Hematopoietic multipotent progenitor cell treated with erythropoietin and hydrocortisone succinate and interleukin-3 and kit ligand, for 8 days (in vitro differentiated cells): ENCODE measurements around the gene ZNF644.
"Not testable (repeated sequence)": the region's sequence is repeated elsewhere in the genome, so short reads cannot be mapped to it uniquely, and the experiment has no call there.

ENCODE experiments used
- DNase-seq: peaks from one replicate; pipeline ENCODE4 v3.0.0-alpha.2; 2015

ZNF644 gene

DNA sequence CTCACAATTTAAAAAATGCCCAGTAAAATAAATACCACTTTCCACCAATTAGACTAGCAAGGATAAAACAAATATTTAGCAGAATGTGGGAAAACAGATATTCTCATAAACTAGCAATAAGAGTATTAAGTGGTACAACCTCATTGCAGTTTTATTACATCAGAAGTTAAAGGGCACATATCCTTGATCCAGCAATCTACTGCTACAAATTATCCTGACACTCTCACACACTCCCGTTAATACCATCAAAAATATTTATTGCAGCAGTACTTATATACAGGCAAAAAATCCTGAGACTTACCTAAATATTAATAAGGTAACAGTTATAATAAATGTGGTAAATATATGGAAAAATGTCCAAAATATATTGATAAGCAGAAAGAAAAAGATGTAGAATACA is 44.3 kb downstream of the ZNF644 start:
- DNase-seq: no peak

DNA sequence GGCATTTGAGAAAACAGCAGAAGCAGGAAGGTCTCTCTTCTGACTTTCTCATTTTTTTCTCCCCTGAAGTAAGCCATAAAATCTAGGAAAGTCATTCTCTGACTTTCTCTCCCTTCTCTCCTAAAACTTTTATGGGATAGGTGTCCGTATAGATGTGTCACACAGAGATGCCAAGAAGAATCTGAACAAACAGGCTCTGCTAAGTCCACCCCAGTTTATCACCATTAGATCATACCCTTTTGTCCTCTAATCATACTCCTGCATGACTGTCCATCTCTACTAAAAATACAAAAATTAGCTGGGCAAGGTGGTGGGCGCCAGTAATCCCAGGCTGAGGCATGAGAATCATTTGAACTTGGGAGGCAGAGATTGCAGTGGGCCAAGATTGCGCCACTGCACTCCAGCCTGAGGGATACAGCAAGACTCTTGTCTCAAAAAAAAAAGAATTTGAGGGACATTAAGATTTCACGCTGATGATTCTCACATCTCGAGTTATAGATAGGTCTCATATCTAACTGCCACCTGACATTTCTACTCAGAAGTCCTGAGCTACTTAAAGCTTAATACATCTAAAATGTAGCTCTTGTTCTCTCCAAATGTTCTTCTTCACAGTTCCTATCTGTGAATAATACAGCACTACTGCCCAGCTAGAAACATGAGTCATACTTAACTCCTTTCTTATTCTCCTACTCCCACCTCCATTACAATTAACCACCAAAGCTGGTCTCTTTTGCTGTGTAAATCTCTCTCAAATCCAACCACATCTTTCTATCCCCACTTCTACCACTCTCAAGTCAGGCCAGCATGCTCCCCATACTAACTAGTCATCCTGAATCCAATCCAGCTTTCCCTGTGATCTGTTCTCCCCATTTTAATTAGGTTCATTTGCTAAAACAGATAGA is 47.7 kb downstream of the ZNF644 start:
- peak; percentile 9 for DNase-seq

GRCh38 chr1:90970208-90970607 is 51.6 kb downstream of the ZNF644 start:
- DNase-seq: no peak

DNA sequence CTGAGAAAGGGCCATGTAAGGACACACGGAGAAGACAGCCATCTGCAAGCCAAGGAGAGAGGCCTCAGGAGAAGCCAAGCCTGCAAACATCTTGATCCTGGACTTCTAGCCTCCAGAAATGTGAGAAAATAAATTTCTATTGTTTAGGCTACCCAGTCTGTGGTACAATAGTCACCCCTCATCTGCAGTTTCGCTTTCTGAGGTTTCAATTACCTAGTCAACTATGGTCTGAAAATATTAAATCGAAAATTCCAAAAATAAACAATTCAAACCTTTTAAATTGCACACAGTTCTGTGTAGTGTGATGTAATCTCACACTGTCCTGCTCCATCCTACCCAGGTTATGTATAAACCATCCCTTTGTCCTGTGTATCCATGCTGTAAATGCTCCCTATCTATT is 52.6 kb downstream of the ZNF644 start:
- DNase-seq: no peak

- DNase-seq: peak; percentile 57
Observed at GRCh38 chr1:90964444-90965035, 57.3 kb downstream of the ZNF644 start.

DNA sequence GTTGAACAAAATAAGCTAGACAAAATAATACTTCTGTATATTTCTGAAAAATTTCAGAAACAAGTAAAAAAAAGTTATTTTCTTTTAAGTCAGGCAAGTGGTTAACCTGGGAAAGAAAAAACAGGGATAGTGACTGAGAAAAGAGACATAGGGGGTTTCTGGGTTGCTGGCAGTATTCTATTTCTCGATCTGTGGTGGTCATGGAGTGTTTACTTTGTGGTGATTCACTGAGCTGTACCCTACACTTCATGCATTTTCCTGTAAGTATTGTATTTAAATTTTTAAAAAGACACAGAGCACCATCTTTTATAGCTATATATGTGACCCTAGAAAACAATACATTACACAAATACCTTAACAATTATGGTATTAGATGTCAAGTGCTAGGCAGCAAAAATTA is 58.2 kb downstream of the ZNF644 start:
- DNase-seq: no peak

- no peak for DNase-seq
Observed at GRCh38 chr1:90963236-90963635, 58.6 kb downstream of the ZNF644 start.

DNA sequence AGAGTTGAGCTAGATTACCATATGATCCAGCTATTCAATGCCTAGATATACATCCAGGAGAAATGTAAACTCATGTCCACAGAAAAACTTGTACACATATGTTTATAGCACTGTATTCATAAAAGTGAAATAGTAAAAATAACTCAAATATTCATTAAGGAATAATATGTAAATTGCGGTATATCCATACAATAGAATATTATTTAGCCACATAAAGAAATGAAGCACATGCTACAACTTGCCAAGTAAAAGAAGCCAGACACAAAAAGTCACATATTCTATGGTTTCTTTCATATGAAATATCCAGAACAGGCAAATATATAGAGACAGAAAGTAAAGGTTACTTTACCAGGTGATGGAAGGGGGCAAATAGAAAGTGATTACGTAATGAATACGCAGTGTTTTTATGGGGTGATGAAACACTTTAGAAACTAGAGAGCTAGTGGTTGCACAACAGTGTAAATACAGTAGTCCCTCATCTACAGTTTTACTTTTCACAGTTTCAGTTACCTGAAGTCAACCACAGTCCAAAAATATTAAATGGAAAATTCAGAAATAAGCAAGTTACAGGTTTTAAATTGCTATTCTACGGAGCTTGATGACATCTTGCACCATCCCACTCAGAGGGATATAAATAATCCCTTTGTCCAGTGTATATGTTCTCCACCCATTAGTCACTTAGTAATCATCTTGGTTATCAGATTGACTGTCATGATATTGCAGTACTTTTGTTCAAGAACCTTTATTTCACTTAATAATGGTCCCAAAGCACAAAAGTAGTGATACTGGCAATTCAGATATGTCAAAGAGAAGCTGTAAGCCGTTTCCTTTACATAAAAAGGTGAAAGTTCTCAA is 62.3 kb downstream of the ZNF644 start:
- no peak for DNase-seq

- DNase-seq: no peak
Observed at GRCh38 chr1:90957497-90957896, 64.3 kb downstream of the ZNF644 start.

DNA sequence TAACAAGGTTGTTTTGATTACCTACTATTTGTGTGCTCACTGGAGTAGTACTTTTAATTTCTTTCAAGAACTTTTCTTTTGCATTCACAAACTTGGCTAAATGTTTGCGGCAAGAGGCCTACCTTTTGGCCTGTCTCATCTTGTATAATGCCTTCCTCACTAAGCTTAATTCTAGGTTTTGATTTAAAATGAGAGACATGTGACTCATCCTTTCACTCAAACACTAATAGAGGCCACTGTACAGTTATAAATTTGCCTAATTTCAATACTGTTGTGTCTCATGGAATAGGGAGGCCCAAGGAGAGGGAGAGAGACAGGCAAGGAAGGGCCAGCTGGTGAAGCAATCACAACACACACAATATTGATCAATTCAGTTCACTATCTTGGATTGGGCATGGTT is 66.1 kb downstream of the ZNF644 start:
- no peak for DNase-seq

DNA sequence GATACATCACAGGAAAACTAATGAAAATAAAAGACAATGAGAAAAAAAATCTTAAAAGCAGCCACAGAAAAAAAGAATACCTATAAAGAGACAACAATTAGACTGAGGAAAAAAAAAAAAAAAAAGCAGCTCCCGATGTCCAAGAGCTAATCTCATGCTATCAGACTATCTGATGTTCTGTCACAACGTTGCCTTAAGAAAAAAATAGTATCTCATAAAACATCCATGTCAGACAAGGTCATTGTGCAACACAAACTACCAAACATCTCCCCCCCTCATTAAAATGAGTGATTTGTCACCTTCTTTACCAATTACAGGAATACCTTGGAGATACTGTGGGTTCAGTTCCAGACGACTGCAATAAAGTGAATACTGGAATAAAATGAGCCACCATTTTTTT is 68.9 kb downstream of the ZNF644 start:
- DNase-seq: no peak

DNA sequence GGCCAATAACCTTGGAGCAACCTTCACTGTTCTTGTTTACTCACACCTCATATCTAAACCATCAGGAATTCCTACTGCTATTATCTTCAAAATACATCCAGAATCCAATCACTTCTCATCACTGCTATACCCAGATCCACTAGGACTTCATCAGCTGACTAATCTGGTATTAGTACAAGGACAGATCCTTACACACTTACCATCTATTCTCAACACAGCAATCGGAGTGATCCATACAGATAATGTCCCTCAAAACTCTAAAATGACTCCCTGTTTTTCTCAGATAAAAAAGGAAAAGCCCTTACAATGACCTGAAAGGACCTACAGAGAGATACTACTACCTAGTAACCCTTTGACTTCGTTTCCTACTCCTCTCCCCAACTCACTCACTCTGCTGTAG is 70.8 kb downstream of the ZNF644 start:
- no peak for DNase-seq

- DNase-seq: no peak
Observed at GRCh38 chr1:90948301-90948700, 73.5 kb downstream of the ZNF644 start.

DNA sequence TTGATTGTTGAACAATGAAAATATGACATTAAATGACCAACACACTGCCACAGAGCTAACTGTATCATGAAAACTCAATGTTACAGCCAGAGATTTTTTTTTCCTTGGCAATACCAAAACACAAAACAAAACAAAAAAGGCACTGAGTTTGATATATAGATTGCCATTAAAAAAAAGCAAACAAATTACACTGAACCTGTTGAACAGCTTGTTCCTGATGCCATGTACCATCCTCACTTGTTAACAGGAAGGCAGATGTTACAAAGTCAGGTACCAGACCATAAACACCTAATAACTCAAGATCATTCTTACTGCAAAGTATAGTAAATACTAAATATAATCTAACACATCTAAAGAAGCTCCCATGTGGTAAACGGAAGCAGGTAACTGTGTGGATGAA is 75.2 kb downstream of the ZNF644 start:
- no peak for DNase-seq

GRCh38 chr1:90945287-90945686 is 76.5 kb downstream of the ZNF644 start:
- DNase-seq: no peak

DNA sequence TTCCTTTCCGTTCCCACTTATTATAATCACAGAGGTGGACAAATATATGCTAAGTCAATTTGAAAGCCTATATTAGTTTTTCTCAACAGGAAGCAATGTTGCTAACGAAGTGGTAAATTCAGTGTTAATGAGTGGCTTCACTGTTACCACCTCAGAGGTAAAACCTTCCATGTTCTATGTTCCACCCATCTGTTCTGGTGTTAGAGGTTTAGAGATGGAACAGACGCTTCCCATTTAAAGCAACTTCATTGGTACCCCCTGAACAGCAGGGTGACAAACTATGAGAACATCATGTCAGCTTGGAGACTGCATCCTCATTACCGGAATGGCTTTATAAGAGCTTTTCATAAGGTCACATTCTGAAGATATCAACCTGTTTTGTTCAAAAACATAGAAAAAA is 77.9 kb downstream of the ZNF644 start:
- no peak for DNase-seq

- no peak for DNase-seq
Observed at GRCh38 chr1:90940746-90941145, 81.1 kb downstream of the ZNF644 start.

- no peak for DNase-seq
Observed at GRCh38 chr1:90936731-90937130, 85.1 kb downstream of the ZNF644 start.

GRCh38 chr1:90936061-90936460 is 85.8 kb downstream of the ZNF644 start:
- DNase-seq: no peak

DNA sequence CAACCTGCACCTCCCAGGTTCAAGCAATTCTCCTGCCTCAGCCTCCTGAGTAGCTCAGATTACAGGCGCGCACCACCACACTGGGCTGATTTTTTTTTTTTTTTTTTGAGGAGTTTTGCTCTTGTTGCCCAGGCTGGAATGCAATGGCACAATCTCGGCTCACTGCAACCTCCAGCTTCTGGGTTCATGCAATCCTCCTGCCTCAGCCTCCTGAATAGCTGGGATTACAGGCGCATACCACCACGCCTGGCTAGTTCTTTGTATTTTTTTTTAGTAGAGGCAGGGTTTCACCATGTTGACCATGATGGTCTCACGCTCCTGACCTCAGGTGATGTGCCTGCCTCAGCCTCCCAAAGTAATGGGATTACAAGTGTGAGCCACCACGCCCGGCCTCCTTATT is 93.6 kb downstream of the ZNF644 start:
- not testable (repeated sequence) for DNase-seq

GRCh38 chr1:90927674-90928073 is 94.2 kb downstream of the ZNF644 start:
- not testable (repeated sequence) for DNase-seq

DNA sequence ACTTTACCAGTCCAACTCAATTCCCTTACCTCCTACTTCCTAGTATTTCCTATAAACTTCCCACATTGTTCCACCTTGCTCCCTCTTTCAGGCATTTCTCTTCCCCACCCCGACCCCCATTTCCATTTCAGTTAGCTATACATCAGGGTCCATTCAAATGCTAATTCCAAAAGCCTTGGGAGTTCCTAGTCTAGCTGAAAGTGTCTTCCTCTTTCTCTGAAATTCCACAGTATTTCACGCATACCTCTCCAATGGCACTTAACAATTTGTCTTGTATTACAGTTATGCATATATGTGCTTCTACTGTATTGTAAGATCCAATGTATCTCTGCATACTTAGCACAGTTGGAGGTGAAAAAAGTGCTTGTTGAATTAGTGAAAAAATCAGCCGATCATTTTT is 94.9 kb downstream of the ZNF644 start:
- no peak for DNase-seq
